Tibial artery (tissue), 4 donors: ENCODE data around the gene PDE11A.
"Not testable (repeated sequence)": the region's sequence is repeated elsewhere in the genome, so short reads cannot be mapped to it uniquely, and the experiment has no call there.

Experiments used
- DNase-seq, 2 donors: peaks; one replicate each; pipeline ENCODE4 v3.0.0-alpha.2; 2019
- H3K27ac ChIP-seq, 2 donors: fragments of 200-600 bp; sonication (generic) in 1 of 2; 1 replicate in 1 of 2; 2 replicates in 1 of 2; pipeline ENCODE4 v1.5.1; 2018 to 2019; ENCODE audit warnings: mild to moderate bottlenecking in 1 of 2
- H3K27me3 ChIP-seq, 2 donors: fragments of 200-600 bp; sonication (generic) in 1 of 2; one replicate each; pipeline versions ENCODE4 v1.5.1 to v1.6.0; 2016 to 2019
- H3K36me3 ChIP-seq, 3 donors: fragments of 200-600 bp; sonication (generic) in 2 of 3; one replicate each; pipeline ENCODE4 v1.5.1; 2016 to 2019; ENCODE audit warnings: mild to moderate bottlenecking in 2 of 3
- H3K4me1 ChIP-seq, 4 donors: fragments of 200-600 bp; sonication (generic) in 2 of 4; 1 replicate in 3 of 4; 2 replicates in 1 of 4; pipeline ENCODE4 v1.5.1; 2016 to 2019
- H3K4me3 ChIP-seq, 2 donors: fragments of 200-600 bp; sonication (generic) in 1 of 2; 1 replicate in 1 of 2; 2 replicates in 1 of 2; pipeline ENCODE4 v1.5.1; 2018 to 2019; ENCODE audit warnings: mild to moderate bottlenecking in 2 of 2
- H3K9me3 ChIP-seq, 3 donors: fragments of 200-600 bp; sonication (generic) in 1 of 3; one replicate each; pipeline ENCODE4 v1.5.1; 2016 to 2019
- intact Hi-C: fragments of 100-400 bp; cut with DNase I; formaldehyde crosslinking; loops from one replicate; pipeline ENCODE4 v1.15.0; 2023; ENCODE audit warnings: low total_unique reads
- TF ChIP-seq, protein P1 (sequence below), 2 experiments: fragments of 200-600 bp in 1 of 2; fragments of 450-650 bp in 1 of 2; IDR thresholded peaks; one replicate each; pipeline ENCODE4 v1.5.1; 2017 to 2019; ENCODE audit warnings: antibody characterized with exemption in 2 of 2, mild to moderate bottlenecking in 1 of 2, moderate library complexity in 1 of 2

Gene PDE11A

DNA sequence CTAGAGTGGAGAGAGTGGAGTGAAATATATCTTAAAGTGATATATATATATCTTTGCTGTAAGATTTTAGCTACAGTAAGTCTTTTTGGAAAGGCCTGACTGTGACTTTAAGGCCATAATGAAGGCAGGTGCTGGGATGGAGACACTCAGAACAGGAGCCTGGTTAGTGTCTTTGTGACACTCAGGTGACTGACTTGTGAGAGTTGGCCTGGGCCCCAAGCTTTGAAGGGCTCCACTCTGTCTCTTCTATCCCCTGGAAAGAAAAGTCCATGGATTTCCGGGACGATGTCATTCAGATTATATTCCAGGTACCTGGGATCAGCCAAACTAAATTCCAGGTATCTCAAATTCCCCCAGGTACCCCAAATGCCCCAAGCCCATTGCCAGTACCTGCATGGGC is 276.6 kb downstream of the PDE11A start:
- H3K36me3 ChIP-seq: no peaks in the 10 kb centered on the region
- TF ChIP-seq, protein P1, sequence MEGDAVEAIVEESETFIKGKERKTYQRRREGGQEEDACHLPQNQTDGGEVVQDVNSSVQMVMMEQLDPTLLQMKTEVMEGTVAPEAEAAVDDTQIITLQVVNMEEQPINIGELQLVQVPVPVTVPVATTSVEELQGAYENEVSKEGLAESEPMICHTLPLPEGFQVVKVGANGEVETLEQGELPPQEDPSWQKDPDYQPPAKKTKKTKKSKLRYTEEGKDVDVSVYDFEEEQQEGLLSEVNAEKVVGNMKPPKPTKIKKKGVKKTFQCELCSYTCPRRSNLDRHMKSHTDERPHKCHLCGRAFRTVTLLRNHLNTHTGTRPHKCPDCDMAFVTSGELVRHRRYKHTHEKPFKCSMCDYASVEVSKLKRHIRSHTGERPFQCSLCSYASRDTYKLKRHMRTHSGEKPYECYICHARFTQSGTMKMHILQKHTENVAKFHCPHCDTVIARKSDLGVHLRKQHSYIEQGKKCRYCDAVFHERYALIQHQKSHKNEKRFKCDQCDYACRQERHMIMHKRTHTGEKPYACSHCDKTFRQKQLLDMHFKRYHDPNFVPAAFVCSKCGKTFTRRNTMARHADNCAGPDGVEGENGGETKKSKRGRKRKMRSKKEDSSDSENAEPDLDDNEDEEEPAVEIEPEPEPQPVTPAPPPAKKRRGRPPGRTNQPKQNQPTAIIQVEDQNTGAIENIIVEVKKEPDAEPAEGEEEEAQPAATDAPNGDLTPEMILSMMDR (IDR thresholded peaks at IDR 0.05): no peak
- no peaks in the 10 kb centered on the region for H3K4me1 ChIP-seq
- no peaks in the 10 kb centered on the region for H3K27me3 ChIP-seq
- no peak for DNase-seq
- no peak overlapping the region for H3K4me3 ChIP-seq
- H3K27ac ChIP-seq: no peak overlapping the region
- no peaks in the 10 kb centered on the region for H3K9me3 ChIP-seq
- intact Hi-C loops: no loop called here

DNA sequence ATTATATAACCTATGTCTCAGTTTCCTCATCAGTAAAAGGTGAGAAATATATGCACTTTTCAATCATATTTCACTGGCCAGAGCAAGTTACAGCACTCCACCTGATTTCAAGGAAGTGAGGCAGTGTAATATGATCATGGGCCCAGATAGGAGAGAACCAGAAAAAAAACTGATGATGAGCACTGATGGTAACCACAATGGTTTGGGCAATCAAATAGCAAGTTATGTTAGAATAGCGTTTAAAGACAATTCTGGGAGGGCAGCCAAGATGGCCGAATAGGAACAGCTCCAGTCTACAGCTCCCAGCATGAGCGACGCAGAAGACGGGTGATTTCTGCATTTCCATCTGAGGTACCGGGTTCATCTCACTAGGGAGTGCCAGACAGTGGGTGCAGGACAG is 287.4 kb downstream of the PDE11A start:
- DNase-seq: peak in 1 of 2 donors; percentile 30
- H3K27ac ChIP-seq, intact Hi-C loops, H3K4me1 ChIP-seq, H3K27me3 ChIP-seq, H3K36me3 ChIP-seq, H3K4me3 ChIP-seq, H3K9me3 ChIP-seq: not testable (repeated sequence)

DNA sequence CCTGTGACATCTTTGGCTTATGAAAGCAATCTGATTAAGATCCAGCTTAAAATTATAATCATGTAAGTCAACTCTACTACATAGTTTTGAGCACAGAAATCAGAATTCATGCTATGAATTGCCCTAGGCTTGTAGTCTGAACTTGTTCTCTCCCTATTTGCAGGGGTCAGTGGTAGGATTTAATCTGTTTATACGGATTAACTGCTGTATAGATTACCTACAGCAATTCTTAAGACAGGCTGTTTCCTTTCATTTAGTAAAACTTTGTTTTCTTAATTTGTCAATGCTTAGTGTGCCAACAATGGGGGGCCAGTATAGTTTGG is 287.9 kb downstream of the PDE11A start:
- Histone ChIP-seq H3K9me3 (no peaks in the 10 kb centered on the region), H3K36me3 (no peaks in the 10 kb centered on the region), H3K27ac (no peak overlapping the region), H3K27me3 (no peaks in the 10 kb centered on the region), H3K4me3 (no peak overlapping the region), H3K4me1 (no peaks in the 10 kb centered on the region)
- DNase-seq: no peak
- TF ChIP-seq, protein P1 (IDR thresholded peaks at IDR 0.05): no peak
- intact Hi-C loops: no loop called here

DNA sequence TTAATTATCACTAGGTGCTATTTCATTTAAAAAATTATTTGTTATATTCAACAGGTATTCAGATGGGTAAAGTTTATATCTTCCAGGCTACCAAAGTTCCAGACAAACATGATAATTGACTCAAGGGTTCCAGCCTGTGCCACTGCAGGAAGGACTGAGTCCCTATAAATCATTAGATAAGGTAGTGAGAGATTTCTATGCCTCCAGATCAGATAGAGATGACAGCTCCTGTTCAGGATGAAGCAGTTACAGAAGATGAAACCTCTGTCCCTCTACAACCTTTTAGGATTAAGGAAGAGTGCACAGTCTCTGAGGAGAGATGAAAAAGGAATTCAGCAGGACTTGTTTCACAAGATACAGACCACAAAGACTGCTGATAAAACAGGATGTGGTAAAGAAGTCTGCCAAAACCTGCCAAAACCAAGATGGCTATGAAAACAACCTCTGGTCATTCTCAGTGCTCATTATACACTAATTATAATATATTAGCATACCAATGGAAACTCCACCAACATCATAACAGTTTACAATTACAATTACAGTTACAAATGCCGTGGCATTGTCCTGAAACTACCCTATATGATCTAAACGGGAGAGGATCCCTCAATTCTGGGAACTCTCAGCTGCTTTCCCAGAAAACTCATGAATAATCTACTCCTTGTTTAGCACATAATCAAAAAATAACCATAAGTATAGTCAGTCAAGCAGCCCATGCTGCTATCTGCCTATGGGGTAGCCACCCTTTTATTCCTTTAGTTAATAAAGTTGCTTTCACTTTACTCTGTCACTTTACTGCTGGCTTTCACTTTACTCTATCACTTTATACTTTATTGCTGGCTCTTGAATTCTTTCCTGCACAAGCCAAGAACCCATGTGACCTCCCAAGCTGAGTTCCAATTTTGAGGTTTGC is 288.5 kb downstream of the PDE11A start:
- peak overlapping the region in 1 of 2 donors; percentile 6 for H3K4me3 ChIP-seq
- H3K27ac ChIP-seq: no peak overlapping the region
- H3K36me3 ChIP-seq: no peaks in the 10 kb centered on the region
- no peaks in the 10 kb centered on the region for H3K27me3 ChIP-seq
- TF ChIP-seq, protein P1 (IDR thresholded peaks at IDR 0.05): no peak
- no peaks in the 10 kb centered on the region for H3K4me1 ChIP-seq
- H3K9me3 ChIP-seq: no peaks in the 10 kb centered on the region
- no peak for DNase-seq
- intact Hi-C loops: no loop called here

DNA sequence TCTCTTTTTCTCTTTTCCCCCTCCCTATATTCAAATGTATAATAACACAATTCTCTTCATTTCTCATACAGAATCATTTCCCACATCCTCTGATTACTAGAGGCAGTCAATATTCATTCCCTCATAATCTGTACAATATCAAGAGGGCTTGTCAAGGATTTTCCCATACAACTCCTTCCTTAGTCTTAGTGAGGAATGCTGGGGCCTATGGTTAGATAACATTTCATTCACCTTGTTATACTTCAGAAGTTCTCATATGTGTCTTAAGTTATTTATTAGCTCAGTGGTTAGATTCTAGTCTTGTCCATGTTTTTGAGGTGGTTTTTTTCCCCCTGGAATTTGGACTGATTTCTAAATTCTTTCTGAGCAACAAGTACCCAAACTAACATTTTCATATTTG is 289.5 kb downstream of the PDE11A start:
- no peaks in the 10 kb centered on the region for H3K36me3 ChIP-seq
- no peak overlapping the region for H3K4me3 ChIP-seq
- no peaks in the 10 kb centered on the region for H3K27me3 ChIP-seq
- no peaks in the 10 kb centered on the region for H3K4me1 ChIP-seq
- DNase-seq: no peak
- intact Hi-C loops: no loop called here
- no peaks in the 10 kb centered on the region for H3K9me3 ChIP-seq
- TF ChIP-seq, protein P1 (IDR thresholded peaks at IDR 0.05): no peak
- H3K27ac ChIP-seq: no peak overlapping the region

DNA sequence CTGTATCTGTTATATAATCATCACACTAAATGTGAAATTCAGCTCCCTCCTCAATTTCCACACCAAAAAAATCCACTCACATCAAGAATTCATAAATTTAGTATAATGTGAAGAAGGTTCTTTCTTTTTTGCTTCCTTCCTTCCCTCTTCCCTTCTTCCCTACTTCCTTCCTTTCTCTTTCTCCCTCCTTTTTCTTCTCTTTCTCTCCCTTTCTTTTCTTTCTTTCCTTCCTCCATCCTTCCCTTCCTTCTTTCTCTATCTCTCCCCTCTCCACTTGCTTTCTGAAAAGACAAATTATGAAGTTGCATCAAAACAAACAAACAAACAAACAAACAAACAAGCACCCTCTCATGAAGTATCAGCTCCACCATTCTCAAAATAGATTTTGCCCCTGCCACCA is 290.0 kb downstream of the PDE11A start:
- intact Hi-C loops: no loop called here
- no peaks in the 10 kb centered on the region for H3K36me3 ChIP-seq
- H3K27me3 ChIP-seq: no peaks in the 10 kb centered on the region
- H3K9me3 ChIP-seq: no peaks in the 10 kb centered on the region
- no peak overlapping the region for H3K4me3 ChIP-seq
- no peak for DNase-seq
- TF ChIP-seq, protein P1 (IDR thresholded peaks at IDR 0.05): no peak
- H3K4me1 ChIP-seq: no peaks in the 10 kb centered on the region
- H3K27ac ChIP-seq: no peak overlapping the region
